Neural cell (in vitro differentiated cells): Measurements from ENCODE around the gene CNTNAP2.

Source experiments
- EZH2 ChIP-seq: fragments of 200-600, 300-800 bp; shearing (Covaris generic), sonication (generic); IDR thresholded peaks from 2 replicates; pipeline ENCODE4 v1.6.1; 2014; ENCODE audit warnings: antibody characterized with exemption, low read length, borderline replicate concordance, mild to moderate bottlenecking; ENCODE audit not compliant: insufficient read depth, poor library complexity, severe bottlenecking
- SMC3 ChIP-seq: fragments of 450-650 bp; conservative IDR thresholded peaks from 2 replicates; pipeline ENCODE4 v1.6.1; 2014; ENCODE audit warnings: antibody characterized with exemption, mild to moderate bottlenecking, moderate library complexity; ENCODE audit not compliant: poor library complexity
- TF ChIP-seq, protein P1 (sequence below): fragments of 450-650 bp; IDR thresholded peaks from 2 replicates; pipeline ENCODE4 v1.5.1; 2014; ENCODE audit warnings: antibody characterized with exemption, mild to moderate bottlenecking, moderate library complexity; ENCODE audit not compliant: poor library complexity, severe bottlenecking

DNA sequence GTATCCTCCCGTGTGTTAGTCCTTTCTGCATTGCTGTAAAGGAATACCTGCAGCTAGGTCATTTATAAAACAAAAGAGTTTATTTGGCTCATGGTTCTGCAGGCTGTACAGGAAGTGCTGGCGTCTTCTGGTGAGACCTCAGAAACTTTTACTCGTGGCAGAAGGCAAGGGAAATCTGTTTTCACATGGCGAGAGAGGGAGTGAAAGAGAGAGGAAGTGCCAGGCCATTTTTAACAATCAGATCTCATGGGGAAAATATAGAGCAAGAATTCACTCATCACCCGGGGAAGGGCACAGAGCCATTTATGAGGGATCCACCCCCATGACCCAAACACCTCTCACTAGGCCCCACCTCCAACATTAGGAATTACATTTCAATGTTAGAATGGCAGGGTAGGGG, 952.2 kb downstream of the CNTNAP2 start:
- TF ChIP-seq, protein P1, sequence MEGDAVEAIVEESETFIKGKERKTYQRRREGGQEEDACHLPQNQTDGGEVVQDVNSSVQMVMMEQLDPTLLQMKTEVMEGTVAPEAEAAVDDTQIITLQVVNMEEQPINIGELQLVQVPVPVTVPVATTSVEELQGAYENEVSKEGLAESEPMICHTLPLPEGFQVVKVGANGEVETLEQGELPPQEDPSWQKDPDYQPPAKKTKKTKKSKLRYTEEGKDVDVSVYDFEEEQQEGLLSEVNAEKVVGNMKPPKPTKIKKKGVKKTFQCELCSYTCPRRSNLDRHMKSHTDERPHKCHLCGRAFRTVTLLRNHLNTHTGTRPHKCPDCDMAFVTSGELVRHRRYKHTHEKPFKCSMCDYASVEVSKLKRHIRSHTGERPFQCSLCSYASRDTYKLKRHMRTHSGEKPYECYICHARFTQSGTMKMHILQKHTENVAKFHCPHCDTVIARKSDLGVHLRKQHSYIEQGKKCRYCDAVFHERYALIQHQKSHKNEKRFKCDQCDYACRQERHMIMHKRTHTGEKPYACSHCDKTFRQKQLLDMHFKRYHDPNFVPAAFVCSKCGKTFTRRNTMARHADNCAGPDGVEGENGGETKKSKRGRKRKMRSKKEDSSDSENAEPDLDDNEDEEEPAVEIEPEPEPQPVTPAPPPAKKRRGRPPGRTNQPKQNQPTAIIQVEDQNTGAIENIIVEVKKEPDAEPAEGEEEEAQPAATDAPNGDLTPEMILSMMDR = no peak
- TF ChIP-seq SMC3 (no peak), EZH2 (no peak)
